Activated T-helper 1 cell treated with anti-CD3 and anti-CD28 coated beads, Interleukin-2, amount 50 U/mL, for 16 hours (primary cell): ENCODE measurements around the gene ACADS.

Experiments
- DNase-seq, 2 donors: peaks; one replicate each; pipeline ENCODE4 v3.0.0-alpha.2; 2020; ENCODE audit warnings: low read depth in 1 of 2, low spot score in 1 of 2

Gene ACADS

DNA sequence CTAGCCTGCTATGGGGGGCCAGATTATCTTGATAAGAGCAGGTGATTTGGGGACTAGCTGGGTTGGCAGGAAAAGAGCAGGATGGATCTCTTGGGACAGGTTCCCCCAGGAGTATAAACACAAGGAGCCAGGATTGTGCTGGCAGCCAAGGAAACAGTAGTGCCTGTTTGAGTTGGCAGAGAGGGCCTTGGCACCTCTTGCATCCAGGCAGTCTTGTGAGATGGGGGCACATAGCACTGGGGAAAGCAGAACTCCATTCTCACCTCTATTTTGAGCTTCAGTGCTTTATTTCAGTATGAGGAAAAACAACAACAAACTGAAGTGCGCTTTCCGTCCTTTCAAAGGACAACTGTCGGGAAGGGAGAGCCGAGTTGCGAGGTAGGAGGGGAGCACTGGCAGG is 24.7 kb upstream of the ACADS start:
- DNase-seq: no peak

DNA sequence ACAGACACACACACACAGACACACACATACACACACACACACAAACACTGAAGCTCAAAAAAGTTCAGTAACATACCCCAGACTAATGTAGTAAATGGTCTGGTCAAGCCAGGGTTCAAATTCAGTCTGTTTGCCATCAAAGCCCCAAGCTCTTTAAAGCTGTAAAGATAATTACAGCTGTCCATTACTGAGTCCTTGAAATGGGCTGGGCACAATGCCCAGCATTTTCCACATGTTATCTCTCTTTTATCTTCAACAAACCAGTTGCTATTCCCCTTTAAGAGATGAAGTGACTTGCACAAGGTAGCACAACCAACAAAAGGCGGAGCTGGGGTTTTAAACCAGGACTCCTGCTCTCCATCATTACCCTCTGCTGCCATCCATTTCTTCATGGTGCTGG is 23.0 kb upstream of the ACADS start:
- no peak for DNase-seq

DNA sequence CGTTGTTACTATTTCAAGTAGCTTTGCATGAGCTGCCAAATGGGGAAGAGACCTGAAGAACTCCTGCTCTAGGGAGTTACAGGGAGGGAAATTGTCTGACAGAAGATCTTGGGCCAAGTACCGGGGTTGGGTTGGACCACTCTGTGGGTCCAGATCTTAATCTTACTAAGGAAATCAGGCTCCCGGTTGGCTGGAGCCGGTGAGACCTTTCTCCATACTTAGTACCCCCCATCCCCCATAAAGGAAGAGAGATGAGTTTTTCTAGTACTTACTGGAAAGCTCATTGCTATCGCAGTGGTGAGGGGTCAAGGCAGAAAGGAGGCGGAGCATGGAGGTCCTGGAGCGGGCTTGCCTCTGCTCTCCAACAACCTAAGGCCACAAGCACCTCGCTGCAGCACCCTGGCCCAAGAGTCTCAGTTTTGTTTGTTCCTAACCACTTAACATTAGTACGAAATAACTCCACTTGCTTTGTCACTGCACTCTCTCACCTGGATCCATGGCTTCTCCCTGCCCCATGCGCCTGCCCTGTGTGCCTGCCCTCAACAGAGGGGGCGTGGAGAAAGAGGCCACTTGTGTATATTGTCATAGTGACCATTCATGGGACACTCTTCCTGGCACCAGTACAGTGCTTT is 22.2 kb upstream of the ACADS start:
- no peak for DNase-seq

DNA sequence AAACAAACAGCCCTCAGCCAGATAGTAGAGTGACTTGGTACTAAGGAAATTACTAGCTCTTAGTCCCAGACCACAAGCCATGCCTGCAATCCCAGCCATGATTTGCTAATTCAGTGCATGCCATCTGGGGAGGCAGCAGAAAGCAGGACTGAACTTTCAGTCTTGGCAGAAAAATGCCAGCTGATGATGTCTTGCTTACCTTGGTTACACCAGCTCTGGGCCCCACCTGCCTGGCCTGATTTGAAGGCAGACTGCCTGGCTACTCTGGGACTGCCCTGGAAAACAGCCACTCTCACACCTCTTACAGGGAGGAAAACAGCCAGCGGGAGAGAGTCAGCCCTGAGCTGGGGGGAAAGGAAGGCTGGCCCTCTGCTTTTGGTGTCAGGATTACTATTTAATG is 20.0 kb upstream of the ACADS start:
- DNase-seq: no peak

DNA sequence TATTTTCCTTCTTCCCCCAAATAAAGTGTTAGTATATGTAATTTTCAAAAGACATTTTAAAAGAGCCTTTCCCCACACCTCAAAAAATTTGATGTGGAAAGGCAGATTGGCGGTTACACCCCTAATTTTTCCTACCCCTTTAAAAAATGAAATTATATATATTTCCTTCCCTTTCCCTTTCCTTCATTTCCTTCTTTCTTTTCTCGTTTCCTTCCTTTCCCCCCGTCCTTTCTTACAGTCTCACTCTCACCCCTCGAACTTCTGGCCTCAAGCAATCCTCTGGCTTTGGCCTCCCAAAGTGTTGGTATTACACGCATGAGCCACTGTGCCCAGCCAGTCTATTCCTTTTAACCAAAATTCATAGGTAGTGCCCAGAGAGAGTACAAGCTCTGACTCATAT is 19.6 kb upstream of the ACADS start:
- no peak for DNase-seq

DNA sequence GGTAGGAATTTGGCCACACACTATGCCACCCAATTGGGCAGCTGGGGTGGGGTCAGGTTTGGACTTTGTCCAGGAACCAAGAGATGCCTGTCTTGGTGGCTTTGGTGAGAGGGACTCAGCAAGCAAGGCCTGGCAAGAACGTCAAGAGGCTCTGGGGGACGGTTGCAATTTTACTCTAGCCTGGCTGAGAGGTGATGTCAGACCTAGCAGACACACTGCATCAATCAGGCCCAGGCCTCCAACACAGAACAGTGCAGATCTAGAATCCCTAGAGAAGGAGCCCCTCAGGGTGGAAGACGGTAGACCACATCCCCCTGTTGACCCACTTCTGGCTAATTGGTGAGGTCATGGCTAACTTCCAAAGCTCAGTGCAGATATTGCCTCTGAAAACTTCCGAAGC is 17.0 kb upstream of the ACADS start:
- no peak for DNase-seq

DNA sequence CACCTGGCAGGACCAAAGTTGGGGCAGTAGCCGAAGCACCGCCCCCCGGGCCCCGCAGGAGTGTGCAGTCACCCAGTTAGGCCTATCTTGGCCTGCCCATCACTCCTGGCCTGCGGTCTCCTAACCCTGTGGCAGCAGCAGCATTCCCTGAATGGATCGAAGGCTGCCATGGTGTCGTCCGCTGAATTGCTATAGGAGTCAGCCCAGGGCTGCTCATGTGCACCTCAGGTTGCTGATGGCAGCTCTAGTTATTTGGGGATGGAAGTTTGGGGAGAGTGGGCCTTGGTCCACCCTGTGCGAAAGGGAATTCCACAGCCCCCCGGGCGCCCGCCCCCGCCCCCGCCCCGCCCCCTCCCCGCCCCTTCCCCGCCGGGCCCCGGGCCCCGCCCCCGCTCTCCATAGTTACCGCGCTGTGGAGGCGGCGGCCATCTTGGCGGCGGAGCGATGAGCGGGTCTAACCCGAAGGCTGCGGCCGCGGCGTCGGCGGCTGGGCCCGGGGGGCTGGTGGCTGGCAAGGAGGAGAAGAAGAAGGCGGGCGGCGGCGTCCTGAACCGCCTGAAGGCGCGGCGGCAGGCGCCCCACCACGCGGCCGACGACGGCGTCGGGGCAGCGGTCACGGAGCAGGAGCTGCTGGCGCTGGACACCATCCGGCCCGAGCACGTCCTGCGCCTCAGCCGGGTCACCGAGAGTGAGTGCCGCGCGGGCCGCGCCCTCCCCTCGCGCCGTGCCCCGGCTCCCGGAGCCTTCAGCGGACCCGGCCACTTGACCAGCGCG is 15.4 kb upstream of the ACADS start, which contains the start of gene UNC119B:
Gene UNC119B (plus strand): TSS at position 428 of the 774 bp plus-strand sequence. CDS start 17 bp downstream, at position 445.
- peak; percentile 52 to 66 for DNase-seq

DNA sequence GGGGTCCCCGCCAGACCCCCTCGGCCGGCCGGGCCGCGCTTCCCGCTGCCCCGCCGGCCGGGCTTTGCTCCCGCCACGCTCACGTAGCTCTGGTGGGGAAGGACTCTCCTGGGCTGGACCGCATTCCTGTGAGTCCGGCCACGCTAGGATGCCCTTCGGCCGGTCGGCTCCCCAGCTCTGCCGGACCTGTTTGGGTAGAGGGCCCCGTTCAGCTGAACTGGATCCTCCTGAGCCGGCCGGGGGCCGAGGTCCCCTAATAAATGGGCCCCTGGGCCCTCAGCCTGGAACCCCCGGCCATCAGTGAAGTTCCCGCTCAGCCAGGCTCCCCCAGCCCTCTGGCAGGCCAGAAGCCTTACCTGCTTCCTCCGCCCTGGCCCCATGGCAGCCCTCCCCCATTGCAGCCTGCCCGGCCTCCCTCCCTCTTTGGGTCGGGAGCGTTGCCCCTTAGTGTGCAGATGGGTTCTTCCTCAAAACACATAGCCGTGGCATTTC is 14.8 kb upstream of the ACADS start:
- no peak for DNase-seq

DNA sequence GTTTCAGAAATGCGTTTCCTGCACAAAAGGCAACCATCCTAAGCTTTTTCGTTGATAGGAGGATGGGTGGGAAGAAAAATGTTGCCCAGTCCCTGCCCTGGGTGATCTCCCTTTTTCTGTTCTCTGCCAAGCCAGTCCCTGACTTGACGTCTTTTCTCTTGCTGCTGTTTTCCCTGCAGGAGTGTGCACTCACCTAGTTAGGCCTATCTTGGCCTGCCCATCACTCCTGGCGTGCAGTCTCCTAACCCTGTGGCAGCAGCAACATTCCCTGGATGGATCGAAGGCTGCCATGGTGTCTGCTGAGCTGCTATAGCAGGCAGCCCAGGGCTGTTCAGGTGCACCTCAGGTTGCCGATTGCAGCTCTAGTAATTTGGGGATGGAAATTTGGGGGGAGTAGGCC is 14.2 kb upstream of the ACADS start:
- DNase-seq: no peak

DNA sequence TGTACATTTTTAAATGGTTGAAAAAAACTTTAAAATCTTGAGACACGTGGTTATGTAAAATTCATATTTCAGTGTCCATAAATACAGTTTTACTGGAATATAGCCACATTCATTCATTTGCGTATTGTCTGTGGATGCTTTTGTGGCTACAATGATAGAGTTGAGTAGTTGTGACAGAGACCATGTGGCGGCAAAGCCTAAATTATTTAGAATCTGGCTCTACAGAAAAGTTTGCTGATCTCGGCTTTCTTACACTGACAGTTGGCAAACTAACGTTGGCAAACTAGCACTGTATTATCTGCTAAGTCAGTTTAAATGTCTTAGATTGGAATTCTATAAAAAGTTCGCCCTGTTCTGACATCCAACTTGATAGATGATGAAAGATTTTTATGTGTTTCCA is 13.0 kb upstream of the ACADS start:
- DNase-seq: no peak

DNA sequence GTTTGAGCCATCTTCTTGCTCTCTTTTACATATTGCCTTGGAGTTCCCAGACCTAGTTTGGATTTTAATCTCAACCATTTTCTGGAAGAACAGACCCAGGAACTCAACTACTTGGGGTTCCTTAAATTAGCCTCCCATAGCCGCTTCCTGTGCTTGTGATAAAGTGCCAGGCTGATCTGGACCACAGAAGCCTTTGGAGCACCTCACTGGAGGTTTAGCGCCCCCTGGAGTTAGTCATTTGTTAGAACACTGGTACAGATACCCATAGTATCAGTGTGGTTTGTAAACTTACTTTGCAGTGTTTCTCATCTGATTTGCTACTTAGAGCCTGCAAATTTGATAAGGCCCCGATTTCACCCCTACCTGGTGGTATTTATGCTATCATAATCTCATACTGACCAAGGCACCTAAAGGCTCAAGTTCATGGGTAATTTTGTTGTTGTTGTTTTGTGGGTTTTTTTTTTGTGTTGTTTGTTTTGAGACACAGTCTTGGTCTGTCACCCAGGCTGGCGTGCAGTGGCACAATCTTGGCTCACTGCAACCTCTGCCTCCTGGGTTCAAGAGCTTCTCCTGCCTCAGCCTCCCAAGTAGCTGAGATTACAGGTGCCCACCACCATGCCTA is 11.7 kb upstream of the ACADS start:
- DNase-seq: peak; percentile 35 to 44

DNA sequence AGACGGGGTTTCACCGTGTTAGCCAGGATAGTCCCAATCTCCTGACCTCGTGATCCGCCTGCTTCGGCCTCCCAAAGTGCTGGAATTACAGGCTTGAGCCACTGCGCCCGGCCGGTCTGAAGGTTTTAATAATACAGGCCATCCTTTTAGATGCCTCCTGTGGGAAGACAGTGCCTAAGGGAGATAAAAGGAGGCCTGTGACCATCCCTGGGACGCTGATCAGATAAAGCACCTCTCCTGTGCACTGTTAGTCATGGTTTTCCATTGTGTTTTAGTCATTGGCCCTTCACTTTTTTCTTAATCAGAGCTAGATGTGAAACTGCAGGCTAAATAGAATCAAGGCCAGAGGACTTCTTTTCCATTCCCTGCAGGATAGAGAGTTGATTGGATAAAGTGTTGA is 7.6 kb upstream of the ACADS start:
- no peak for DNase-seq

DNA sequence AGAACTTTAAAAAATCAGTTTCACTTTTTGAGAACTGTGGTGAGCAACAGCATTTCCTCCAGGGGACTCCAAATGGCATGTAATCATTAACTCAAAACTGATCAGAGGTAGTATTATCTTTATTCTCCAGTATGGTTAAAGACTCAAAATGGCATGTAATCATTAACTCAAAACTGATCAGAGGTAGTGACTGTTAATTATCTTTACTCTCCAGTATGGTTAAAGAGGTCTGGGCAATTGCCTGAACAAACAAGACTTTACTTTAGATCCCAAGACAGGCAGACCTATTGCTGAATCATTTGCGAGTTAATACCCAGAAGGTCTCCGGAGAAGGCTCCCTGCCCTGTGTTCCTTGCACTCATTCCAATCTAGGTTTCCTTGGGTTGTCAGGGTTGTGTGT is 6.6 kb upstream of the ACADS start:
- no peak for DNase-seq

DNA sequence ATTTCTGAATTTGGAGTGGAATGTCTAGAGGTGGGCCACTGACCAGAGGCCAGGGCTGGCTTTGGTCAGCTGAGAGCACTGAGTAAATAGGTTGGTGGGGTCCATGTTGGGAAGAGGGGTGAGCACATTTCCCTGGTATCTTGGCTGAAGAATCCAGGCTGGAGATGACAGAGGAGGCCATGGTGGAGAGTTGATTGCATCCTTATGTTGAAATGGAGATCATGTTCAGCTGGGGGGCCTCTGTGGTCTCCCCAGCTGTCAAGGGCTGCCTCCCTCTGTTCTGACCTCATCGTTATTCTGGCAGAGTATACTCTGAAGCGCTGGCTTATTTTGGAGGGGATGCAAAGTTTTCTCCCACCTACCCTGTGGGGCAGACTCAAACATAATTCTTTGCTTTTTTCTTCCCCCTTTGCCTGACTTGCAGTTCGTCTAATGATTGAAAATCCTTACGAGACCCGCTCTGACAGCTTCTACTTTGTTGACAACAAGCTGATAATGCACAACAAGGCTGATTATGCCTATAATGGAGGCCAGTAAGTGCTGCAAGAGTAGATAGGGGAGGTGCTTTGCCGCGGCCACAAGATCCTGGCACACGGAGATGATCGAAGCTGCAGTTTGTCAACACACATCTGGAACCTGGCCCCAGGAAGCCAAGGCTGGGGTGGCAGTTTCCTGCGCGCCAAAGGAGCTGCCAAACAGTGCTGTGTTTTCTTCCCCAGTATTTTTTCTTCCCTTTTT is 6.0 kb upstream of the ACADS start:
- DNase-seq: no peak

DNA sequence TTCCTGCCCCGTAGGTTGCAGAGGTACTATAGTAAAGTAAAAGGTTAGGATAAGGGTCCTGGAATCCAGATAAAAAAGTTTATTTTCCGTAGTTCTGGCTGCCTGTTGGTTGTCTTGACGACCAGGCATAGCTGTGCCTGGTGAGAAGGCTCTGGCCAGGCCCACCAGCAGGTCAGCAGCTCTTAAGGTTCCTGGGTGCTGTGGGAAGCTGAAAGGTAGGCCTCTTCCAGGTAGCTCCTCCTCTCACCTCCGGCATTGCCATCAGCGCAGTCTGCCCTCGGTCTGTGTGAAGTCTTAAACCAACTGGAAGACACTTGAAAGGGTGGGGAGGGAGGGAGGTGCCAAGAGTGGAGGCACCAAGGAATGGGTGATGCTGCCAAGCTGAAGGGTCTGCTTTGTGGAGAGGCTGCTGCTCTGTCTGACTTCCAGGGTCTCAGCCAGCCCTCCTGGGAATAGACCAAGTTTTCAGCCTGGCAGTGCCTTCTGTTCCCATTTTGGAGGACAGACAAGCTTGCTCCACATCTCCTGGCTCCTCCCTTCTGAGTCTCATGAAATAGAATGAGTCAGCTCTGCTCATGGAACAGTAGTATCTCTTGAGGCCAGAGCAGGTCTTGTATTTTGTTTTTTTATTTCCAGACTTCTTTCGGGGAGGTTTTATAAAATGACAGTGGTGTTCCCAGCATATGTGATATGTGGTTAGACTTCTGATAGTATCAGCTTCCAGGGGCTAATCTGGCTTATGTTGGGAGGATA is 5.2 kb upstream of the ACADS start:
- no peak for DNase-seq

DNA sequence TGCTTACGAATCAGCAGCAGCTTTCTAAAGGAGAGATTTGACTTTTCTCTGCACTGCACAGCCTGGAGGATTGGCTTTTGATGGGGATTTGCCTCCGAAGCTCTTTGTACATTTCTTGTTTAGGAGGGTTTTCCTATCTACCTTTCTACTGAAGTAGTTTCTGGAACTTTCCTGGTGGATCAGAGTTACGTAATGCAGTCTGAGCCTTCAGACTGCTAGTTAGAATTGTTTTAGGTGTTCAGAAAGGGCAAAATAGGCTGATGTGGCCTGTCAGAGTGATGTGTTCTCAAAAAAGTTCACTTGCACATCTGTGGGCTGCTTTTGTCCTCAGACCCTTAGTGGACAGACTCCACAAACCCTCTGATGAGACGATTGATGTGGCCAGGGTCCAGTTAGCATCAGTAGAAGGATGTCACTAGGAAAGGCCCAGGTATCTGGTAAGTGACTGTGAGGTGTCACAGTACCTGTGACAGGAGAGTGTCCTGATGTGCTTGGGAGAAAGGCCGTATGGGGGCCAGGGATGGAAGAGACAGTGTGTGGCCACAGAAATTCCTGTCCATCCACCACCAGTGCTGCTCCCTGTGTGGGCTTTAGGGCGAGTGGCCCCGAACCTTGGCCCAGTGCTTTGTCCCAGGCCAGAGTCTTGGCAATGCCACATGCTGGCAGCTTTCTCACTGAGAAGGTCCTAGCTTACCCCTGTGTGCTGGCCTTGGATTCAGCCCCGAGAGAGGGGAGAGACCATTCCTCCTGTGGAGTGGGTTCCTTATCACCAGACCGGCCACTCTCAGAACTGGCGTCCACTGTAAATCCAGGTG is 4.4 kb upstream of the ACADS start:
- DNase-seq: no peak

DNA sequence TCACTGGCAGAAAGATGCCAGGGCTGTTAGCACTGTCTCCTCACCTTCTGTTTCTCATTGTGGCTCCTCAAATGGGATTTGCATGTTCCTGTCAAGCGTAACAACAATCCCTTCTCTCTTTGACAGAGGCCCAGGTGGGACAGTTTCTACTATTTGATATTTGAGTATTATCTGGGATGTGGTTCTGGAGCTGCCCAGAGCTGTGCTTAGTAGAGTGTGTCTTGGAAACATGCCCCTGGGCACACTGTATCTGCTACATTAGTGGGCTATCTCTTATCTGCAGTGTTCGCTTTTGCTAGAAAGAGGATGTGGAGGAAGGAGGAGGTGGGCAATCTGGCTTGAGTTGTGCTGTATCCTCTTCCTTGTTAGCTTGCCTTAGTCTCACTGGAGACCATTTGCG is 3.8 kb upstream of the ACADS start:
- no peak for DNase-seq

DNA sequence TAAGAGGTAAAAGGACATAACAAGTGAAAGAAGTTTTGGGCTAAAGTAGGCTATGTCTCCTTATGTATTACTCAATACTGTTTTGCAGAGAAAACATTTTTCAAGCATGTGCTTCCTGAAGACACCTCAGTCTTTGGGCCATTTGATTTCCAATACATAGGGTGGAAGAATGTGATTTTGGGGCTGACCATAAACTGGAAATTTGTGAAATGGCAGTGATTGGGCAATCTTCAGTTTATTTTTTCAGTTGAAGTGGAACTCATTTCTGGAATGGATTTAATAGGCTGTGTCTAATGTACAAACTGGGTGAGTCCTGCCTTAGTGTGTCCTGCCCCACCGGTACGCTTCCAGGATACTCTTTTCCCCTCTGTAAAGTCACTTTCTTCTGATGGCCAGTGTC is 2.8 kb upstream of the ACADS start:
- no peak for DNase-seq

DNA sequence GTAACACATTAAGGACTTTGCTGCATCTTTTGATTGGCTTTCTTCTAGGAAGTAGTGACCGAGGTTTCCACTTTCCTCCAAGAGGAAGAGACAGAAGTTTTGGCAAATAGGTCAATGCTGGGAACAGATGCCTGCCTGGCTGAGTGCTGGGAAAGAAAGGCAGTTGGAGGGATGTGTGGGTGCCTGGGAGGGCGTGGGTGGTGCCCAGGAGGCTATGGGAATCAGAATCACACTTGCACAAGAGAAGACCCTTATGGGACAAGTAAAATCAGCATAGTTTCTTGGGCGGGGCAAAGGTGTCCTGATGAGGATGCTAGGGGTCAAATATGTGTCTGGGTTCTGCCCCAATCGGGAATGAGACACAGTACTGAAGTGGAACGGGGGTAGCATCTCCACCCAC is 906 bp upstream of the ACADS start:
- DNase-seq: no peak

DNA sequence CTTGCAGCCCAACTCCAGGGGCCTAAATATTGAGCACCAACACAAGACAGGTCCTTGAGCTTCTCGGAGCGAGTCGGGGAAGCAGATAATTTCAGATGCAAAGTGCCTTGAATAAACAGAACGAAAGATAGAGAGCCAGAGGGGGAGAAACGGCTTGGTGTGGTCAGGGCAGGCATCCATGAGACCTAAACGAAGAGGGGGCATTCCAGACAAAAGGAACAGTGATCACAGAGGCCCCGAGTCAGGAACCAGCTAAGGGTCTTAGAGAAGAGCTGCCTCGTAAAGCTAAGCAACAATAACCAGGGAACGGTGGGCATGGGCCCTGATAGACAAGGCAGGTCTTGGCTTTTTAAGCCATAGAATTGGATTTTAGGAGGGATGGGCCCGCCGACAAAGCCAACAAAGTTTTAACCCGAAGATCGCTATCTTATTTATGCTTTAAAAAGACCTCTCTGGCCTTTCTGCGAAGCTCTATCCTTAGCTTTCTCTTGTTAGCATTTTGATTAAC is 421 bp upstream of the ACADS start:
- DNase-seq: no peak
